GM21390 (cell line): ENCODE results near the gene MVB12B.
"Not testable (repeated sequence)": the region's sequence is repeated elsewhere in the genome, so short reads cannot be mapped to it uniquely, and the experiment has no call there.

Source experiments
- ATAC-seq: cut with Tn5 transposase; IDR thresholded peaks from one replicate; pipeline ENCODE4 v1.9.1; 2021; ENCODE audit not compliant: unreplicated experiment

MVB12B gene

GRCh38 chr9:126527109-126527825, 200.6 kb downstream of the MVB12B start:
- ATAC-seq = no peak

GRCh38 chr9:126528111-126528510, 201.5 kb downstream of the MVB12B start:
- no peak for ATAC-seq

GRCh38 chr9:126528915-126529314, 202.3 kb downstream of the MVB12B start:
- ATAC-seq = no peak

- ATAC-seq = no peak
Observed at GRCh38 chr9:126531035-126531571, 204.5 kb downstream of the MVB12B start.

GRCh38 chr9:126531591-126531990, 205.0 kb downstream of the MVB12B start:
- no peak for ATAC-seq

GRCh38 chr9:126532019-126532462, 205.4 kb downstream of the MVB12B start:
- no peak for ATAC-seq

GRCh38 chr9:126532489-126532888, 205.9 kb downstream of the MVB12B start:
- ATAC-seq = no peak

GRCh38 chr9:126532951-126533925, 206.6 kb downstream of the MVB12B start:
- no peak for ATAC-seq

GRCh38 chr9:126533926-126534310, 207.3 kb downstream of the MVB12B start:
- ATAC-seq = no peak

- no peak for ATAC-seq
Observed at GRCh38 chr9:126534431-126535186, 208.0 kb downstream of the MVB12B start.

- no peak for ATAC-seq
Observed at GRCh38 chr9:126536131-126536530, 209.5 kb downstream of the MVB12B start.

- no peak for ATAC-seq
Observed at GRCh38 chr9:126536841-126537465, 210.3 kb downstream of the MVB12B start.

- no peak for ATAC-seq
Observed at GRCh38 chr9:126538550-126538949, 211.9 kb downstream of the MVB12B start.

GRCh38 chr9:126540398-126540797, 213.8 kb downstream of the MVB12B start:
- ATAC-seq = not testable (repeated sequence)

- ATAC-seq = no peak
Observed at GRCh38 chr9:126543490-126543889, 216.9 kb downstream of the MVB12B start.

GRCh38 chr9:126545106-126545505, 218.5 kb downstream of the MVB12B start:
- ATAC-seq = no peak

- no peak for ATAC-seq
Observed at GRCh38 chr9:126546036-126546435, 219.4 kb downstream of the MVB12B start.

GRCh38 chr9:126548312-126548711, 221.7 kb downstream of the MVB12B start:
- no peak for ATAC-seq

GRCh38 chr9:126549246-126550006, 222.8 kb downstream of the MVB12B start:
- ATAC-seq = no peak

- no peak for ATAC-seq
Observed at GRCh38 chr9:126550891-126551351, 224.3 kb downstream of the MVB12B start.
